Upper lobe of left lung (tissue), 6 donors: Measurements from ENCODE around the gene GLTP. TPM values are rescaled to one million over a fixed set of nuclear protein-coding genes. Genes with fewer than 3 reads are reported as not detected.

ENCODE experiments used
- ATAC-seq, 2 donors: fragments of 200-7000 bp; cut with Tn5 transposase; one replicate each; pipeline ENCODE4 v1.9.1; 2022; ENCODE audit warnings: mild to moderate bottlenecking in 2 of 2, moderate library complexity in 2 of 2; ENCODE audit not compliant: low FRiP score in 2 of 2
- DNase-seq, 2 donors: peaks; one replicate each; pipeline ENCODE4 v3.0.0-alpha.2; 2019 to 2020
- H3K27ac ChIP-seq, 4 donors: fragments of 200-600 bp; sonication (generic); one replicate each; pipeline ENCODE4 v1.5.1; 2016 to 2019
- H3K27me3 ChIP-seq, 4 donors: fragments of 200-600 bp; sonication (generic); one replicate each; pipeline ENCODE4 v1.5.1; 2017 to 2019
- H3K36me3 ChIP-seq, 4 donors: fragments of 200-600 bp; sonication (generic); one replicate each; pipeline ENCODE4 v1.5.1; 2016 to 2019
- H3K4me1 ChIP-seq, 4 donors: fragments of 200-600 bp; sonication (generic); one replicate each; pipeline ENCODE4 v1.5.1; 2018 to 2019
- H3K4me3 ChIP-seq, 4 donors: fragments of 200-600 bp; sonication (generic); one replicate each; pipeline ENCODE4 v1.5.1; 2017 to 2019; ENCODE audit warnings: mild to moderate bottlenecking in 2 of 4, moderate library complexity in 1 of 4
- H3K9me3 ChIP-seq, 4 donors: fragments of 200-600 bp; sonication (generic); one replicate each; pipeline ENCODE4 v1.5.1; 2018 to 2019
- CTCF ChIP-seq, 6 experiments: fragments of 450-650 bp in 4 of 6; fragments of 200-600 bp in 2 of 6; sonication (generic) in 2 of 6; IDR thresholded peaks; one replicate each; pipeline ENCODE4 v1.5.1; 2016 to 2019; ENCODE audit warnings: antibody characterized with exemption in 6 of 6
- EP300 ChIP-seq, 4 donors: sonication (generic); formaldehyde crosslinking; IDR thresholded peaks; one replicate each; pipeline ENCODE4 v1.5.1; 2017; ENCODE audit warnings: antibody characterized with exemption in 4 of 4, control low read depth in 2 of 4
- POLR2A ChIP-seq, 4 donors: fragments of 450-650 bp; IDR thresholded peaks; one replicate each; pipeline ENCODE4 v1.5.1; 2016 to 2017; ENCODE audit warnings: antibody characterized with exemption in 4 of 4, mild to moderate bottlenecking in 2 of 4
- POLR2AphosphoS5 ChIP-seq, 2 donors: sonication (generic); formaldehyde crosslinking; IDR thresholded peaks; one replicate each; pipeline ENCODE4 v1.5.1; 2017; ENCODE audit warnings: antibody characterized with exemption in 2 of 2
- WGBS, 2 donors: methylation state at CpG; one replicate each; pipeline ENCODE4 v1.1.5; 2017 to 2018; 5-methylcytosine and 5-hydroxymethylcytosine counted together
- total RNA-seq, 6 donors: library from RNA; depleted of rRNA in 4 of 6; stranded (reverse); fragments of >200 nt in 4 of 6; gene quantifications; one replicate each; pipeline versions ENCODE4 v1.1.0 to v1.2.1, GENCODE V29; 2016 to 2021
- donor health status: DM: no; HTN: no; CAD: no; lungs with moderate emphysema.
- donor health status: DM: no; HTN: yes; CAD: no; lungs with severe emphysema.

The GLTP gene
- total RNA-seq, 6 donors from 2014 or later = 24.7 to 59.7 (median 46.6) TPM

- Histone ChIP-seq H3K36me3 (no peaks in the 10 kb centered on the region), H3K9me3 (no peaks in the 10 kb centered on the region), H3K4me3 (no peak overlapping the region), H3K27me3 (no peaks in the 10 kb centered on the region), H3K27ac (peak overlapping the region; percentile 67 to 77 (median 72)), H3K4me1 (peaks cover 4 to 18% (median 12%) of the 10 kb centered on the region in 4 donors)
- WGBS, 2 donors = 45 to 51% methylated on average over 12 of the region's 12 CpGs
- DNase-seq (peak in 1 of 2 donors; percentile 45), ATAC-seq (peak; percentile 56 to 92)
- TF ChIP-seq CTCF (IDR thresholded peaks at IDR 0.05) (no peak), POLR2AphosphoS5 (IDR thresholded peaks at IDR 0.05) (no peak), POLR2A (IDR thresholded peaks at IDR 0.05) (no peak), EP300 (IDR thresholded peaks at IDR 0.05) (no peak)
Measured at GRCh38 chr12:109888179-109889020, 8.1 kb upstream of the GLTP start.

GRCh38 chr12:109885616-109886015, 5.3 kb upstream of the GLTP start:
- DNase-seq (no peak), ATAC-seq (no peak)
- no peak overlapping the region for H3K27ac ChIP-seq
- whole genome bisulfite sequencing, 2 donors = 73 to 74% methylated on average over 10 of the region's 10 CpGs
- H3K27me3 ChIP-seq = no peaks in the 10 kb centered on the region
- H3K4me3 ChIP-seq = no peak overlapping the region
- TF ChIP-seq CTCF (IDR thresholded peaks at IDR 0.05) (no peak), POLR2AphosphoS5 (IDR thresholded peaks at IDR 0.05) (no peak), EP300 (IDR thresholded peaks at IDR 0.05) (no peak), POLR2A (IDR thresholded peaks at IDR 0.05) (no peak)
- no peaks in the 10 kb centered on the region for H3K36me3 ChIP-seq
- no peaks in the 10 kb centered on the region for H3K9me3 ChIP-seq
- H3K4me1 ChIP-seq = peaks cover 10 to 24% (median 18%) of the 10 kb centered on the region in 4 donors

- H3K4me3 ChIP-seq = no peak overlapping the region
- H3K27me3 ChIP-seq = no peaks in the 10 kb centered on the region
- H3K4me1 ChIP-seq = peaks cover 19 to 32% (median 27%) of the 10 kb centered on the region in 4 donors
- no peaks in the 10 kb centered on the region for H3K36me3 ChIP-seq
- 72 to 77% methylated on average over 4 of the region's 4 CpGs for WGBS, 2 donors
- no peaks in the 10 kb centered on the region for H3K9me3 ChIP-seq
- TF ChIP-seq EP300 (IDR thresholded peaks at IDR 0.05) = no peak
- no peak for TF ChIP-seq CTCF (IDR thresholded peaks at IDR 0.05)
- no peak for TF ChIP-seq POLR2AphosphoS5 (IDR thresholded peaks at IDR 0.05)
- DNase-seq (no peak), ATAC-seq (no peak)
- no peak overlapping the region for H3K27ac ChIP-seq
Measured at GRCh38 chr12:109883461-109883860, 3.1 kb upstream of the GLTP start.

- no peak overlapping the region for H3K4me3 ChIP-seq
- peaks cover 22 to 38% (median 28%) of the 10 kb centered on the region in 4 donors for H3K4me1 ChIP-seq
- ATAC-seq (no peak), DNase-seq (no peak)
- H3K27ac ChIP-seq = no peak overlapping the region
- no peaks in the 10 kb centered on the region for H3K27me3 ChIP-seq
- 93 to 97% methylated on average over 2 of the region's 2 CpGs for whole genome bisulfite sequencing, 2 donors
- no peaks in the 10 kb centered on the region for H3K9me3 ChIP-seq
- H3K36me3 ChIP-seq = no peaks in the 10 kb centered on the region
- TF ChIP-seq POLR2A (IDR thresholded peaks at IDR 0.05) (no peak), CTCF (IDR thresholded peaks at IDR 0.05) (no peak), EP300 (IDR thresholded peaks at IDR 0.05) (no peak), POLR2AphosphoS5 (IDR thresholded peaks at IDR 0.05) (no peak)
Measured at GRCh38 chr12:109881752-109882151, 1.4 kb upstream of the GLTP start.
